ENCODE measurements around the gene HPN. TPM values are rescaled to one million over a fixed set of nuclear protein-coding genes. Genes with fewer than 3 reads are reported as not detected.

The HPN gene
- total RNA-seq, 1 donor from 2014 or later: 2.0 TPM

DNA sequence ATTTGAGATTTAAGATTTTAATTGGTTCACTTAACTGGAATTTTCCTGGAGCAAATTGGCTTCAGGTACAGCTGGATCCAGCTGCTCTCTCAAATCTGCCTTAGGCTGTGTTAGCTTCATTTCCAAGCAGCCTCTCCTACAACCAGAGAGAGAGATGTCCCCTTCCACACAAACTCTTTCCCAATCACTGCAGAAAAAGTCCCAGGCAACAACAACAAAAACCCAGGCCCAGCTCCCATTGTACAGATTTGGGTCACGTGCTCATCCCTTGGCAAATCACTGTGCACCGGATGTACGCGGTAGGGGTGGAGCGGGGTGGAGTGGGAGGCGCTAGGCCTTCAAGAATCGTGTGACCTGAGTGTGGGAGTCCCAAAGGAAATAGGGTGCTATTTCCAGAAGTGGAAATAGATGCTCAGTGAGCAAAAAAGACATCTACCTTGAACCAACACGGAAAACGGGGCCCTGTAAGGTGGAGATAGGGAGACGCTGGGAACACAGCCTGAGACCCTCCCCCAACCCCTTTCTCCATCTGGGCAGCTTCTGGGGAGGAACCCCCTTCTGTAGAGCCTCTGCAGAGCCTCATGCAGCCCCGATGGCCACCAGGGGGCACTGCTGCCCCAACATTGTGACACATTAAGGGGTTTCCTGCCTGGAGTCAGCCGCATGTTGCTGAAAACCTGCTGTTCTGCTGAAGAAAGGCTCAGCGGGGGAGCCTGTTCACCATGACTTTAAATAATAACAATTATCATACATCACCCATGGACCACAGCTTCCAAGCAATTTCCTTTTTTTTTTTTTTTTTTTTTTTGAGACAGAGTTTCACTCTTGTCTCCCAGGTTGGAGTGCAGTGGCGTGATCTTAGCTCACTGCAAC is 25.4 kb downstream of the HPN start:
- TF ChIP-seq, protein P1, sequence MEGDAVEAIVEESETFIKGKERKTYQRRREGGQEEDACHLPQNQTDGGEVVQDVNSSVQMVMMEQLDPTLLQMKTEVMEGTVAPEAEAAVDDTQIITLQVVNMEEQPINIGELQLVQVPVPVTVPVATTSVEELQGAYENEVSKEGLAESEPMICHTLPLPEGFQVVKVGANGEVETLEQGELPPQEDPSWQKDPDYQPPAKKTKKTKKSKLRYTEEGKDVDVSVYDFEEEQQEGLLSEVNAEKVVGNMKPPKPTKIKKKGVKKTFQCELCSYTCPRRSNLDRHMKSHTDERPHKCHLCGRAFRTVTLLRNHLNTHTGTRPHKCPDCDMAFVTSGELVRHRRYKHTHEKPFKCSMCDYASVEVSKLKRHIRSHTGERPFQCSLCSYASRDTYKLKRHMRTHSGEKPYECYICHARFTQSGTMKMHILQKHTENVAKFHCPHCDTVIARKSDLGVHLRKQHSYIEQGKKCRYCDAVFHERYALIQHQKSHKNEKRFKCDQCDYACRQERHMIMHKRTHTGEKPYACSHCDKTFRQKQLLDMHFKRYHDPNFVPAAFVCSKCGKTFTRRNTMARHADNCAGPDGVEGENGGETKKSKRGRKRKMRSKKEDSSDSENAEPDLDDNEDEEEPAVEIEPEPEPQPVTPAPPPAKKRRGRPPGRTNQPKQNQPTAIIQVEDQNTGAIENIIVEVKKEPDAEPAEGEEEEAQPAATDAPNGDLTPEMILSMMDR (conservative IDR thresholded peaks at IDR 0.05; ENCODE audit: low read depth, low read length): peak; percentile 92
- H3K4me3 ChIP-seq (ENCODE audit: low read depth, low read length): no peak overlapping the region
- DNase-seq (ENCODE audit: low read depth): no peak

- DNase-seq (ENCODE audit: low read depth): no peak
- TF ChIP-seq, protein P1 (conservative IDR thresholded peaks at IDR 0.05; ENCODE audit: low read depth, low read length): no peak
- no peak overlapping the region for H3K4me3 ChIP-seq (ENCODE audit: low read depth, low read length)
These were observed 27.6 kb downstream of the HPN start for GRCh38 chr19:35068941-35069634.

DNA sequence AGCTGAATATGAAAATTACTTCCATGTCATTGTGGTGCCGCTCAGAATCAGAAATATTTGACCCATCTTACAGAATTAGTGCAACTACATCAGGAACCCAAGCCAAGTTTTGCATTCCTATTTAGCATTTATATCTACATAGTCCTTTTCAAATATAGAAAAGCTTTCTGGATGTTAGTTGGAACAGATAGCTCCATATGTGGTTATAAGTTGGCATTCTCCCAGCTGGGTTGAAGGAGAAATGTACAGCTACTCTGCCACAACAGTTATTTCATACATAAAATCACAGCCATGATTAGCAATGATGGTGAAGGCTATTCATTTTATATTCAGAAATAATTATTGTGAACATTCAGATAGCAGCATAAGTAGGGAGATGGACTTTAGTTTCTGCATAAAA is 28.2 kb downstream of the HPN start:
- no peak for DNase-seq (ENCODE audit: low read depth)
- TF ChIP-seq, protein P1 (conservative IDR thresholded peaks at IDR 0.05; ENCODE audit: low read depth, low read length): no peak
- no peak overlapping the region for H3K4me3 ChIP-seq (ENCODE audit: low read depth, low read length)

DNA sequence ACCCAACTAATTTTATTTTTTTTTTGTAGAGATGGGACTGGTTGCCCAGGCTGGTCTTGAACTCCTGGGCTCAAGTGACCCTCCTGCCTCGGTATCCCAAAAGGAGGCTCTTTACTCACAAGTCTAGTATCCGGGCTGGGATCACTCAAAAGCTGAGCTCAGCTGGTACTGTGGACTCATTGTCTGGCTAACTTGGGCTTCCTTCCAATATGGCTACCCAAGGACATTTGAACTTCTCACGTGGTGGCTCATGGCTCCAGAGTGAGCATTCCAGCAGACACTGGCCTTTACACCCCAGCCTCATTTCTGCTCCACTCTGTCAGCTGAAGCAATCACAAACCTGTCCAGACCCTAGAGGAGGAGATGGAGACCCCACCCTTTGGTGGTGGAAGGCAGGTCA is 28.9 kb downstream of the HPN start:
- no peak for DNase-seq (ENCODE audit: low read depth)
- H3K4me3 ChIP-seq (ENCODE audit: low read depth, low read length): no peak overlapping the region
- TF ChIP-seq, protein P1 (conservative IDR thresholded peaks at IDR 0.05; ENCODE audit: low read depth, low read length): no peak

DNA sequence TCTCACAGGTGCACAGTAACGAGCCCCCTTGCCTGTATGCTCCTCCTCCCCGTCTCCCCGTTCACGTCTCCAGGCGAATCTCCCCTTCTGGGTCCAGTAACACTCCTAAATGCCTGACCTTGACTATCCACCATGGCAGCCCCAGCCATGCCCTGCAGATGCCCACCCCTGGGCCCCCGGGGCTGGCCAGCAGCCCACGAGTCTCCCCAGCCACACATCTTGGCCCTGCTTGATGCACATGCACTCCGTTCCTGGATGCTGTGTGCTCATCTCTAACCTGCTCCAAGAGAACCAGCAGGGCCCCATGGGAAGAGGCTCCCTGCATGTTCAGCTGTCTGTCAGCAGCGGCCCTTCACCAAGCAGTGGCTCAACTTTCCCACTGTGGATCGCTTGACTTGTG is 32.0 kb downstream of the HPN start:
- no peak overlapping the region for H3K4me3 ChIP-seq (ENCODE audit: low read depth, low read length)
- TF ChIP-seq, protein P1 (conservative IDR thresholded peaks at IDR 0.05; ENCODE audit: low read depth, low read length): no peak
- DNase-seq (ENCODE audit: low read depth): no peak

- no peak for DNase-seq (ENCODE audit: low read depth)
These were observed 32.4 kb downstream of the HPN start for GRCh38 chr19:35073941-35074340.

More at GRCh38 chr19:35073941-35074340, 32.4 kb downstream of the HPN start:
- no peak overlapping the region for H3K4me3 ChIP-seq (ENCODE audit: low read depth, low read length)
- TF ChIP-seq, protein P1 (conservative IDR thresholded peaks at IDR 0.05; ENCODE audit: low read depth, low read length): no peak

Data from epithelial cell of proximal tubule (primary cell).